ENCODE results near the gene RBFOX1. TPM values are rescaled to one million over a fixed set of nuclear protein-coding genes. Genes with fewer than 3 reads are reported as not detected.

RBFOX1 gene
- polyA plus RNA-seq, 10 donors, result 31.6 to 66.5 (median 50.7) TPM

DNA sequence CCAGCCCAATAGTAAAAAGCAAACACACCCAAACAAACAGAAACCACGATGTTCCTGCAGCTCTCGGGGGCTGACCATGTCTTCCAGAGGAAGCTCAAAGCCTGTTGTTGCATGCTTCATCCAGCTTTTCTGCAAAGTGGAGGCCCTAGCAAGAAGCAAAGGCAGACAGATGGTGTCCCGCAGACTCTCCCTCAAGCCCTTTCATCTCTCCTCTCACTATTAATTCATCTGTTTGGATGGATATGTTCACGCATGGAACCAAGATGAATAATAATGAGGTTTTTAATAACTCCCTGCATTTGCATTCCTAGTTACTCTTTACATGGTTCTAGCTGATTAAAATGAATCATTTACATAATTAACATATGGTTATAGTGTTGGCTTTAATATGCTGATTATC is 36.6 kb downstream of the RBFOX1 start:
- DNase-seq, result no peak

DNA sequence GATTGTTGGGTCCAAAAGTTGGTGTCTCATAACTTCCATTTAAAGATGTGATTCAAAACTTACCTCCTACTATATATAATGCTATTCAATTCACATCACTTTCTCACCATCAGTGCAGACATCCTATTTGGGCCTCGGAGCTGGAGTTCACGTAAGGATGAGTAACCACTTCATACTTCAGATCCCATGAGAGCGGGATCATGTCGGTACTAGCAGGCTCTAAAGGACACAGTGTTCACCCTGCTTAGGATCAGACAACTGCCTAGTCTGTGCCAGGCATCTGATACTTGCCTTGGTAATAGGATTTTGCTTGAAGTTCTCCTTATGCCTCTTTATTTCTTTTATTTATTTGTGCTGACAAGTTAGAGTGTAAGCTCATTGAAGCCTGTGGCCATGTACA is 39.5 kb downstream of the RBFOX1 start:
- DNase-seq, result no peak

- no peak for DNase-seq
Measured at GRCh38 chr16:7373776-7374175, 41.1 kb downstream of the RBFOX1 start.

DNA sequence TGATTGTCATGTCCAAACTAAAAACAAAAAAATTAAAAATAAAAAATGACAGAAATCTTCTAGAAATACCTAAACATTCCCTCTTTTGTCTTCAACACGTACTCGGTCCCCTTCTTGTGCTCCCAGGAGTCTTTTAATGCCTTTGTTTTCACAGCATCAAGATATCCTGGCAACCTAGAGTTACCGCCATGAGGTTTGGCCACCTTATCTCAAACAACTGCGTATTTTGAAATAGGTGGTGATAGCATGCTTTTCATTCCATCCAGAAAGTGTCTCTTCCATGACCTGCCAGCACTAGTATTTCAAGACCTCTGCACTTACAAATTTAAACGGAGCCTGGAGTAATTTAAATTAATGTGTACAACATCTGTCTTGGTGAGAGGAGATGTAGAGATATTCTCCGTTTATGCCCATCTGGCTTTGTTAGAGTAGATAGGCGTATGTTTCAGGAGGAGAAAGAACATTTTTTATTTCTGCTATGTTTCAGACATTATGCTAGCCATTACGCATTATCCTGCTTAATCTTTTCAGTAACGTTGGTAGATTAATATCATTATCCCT is 42.0 kb downstream of the RBFOX1 start:
- no peak for DNase-seq

DNA sequence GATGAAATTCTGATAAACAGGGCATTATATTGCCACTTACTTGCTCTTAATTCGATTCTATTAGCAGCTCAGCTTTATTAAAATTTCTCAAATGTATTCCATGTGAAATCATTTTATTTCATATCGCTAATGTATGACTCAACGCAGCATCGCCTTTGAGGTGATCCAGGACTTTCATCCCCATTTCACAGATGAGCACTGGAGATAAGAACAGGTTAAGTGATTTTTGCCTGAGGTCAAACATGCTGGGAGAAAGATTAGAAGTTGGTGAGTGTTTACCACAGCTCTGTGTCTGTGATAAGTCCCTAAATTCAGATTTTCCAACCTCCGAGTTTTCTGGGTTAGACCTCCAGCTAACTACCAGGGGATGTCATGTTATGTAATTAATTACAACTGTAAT is 43.6 kb downstream of the RBFOX1 start:
- no peak for DNase-seq

DNA sequence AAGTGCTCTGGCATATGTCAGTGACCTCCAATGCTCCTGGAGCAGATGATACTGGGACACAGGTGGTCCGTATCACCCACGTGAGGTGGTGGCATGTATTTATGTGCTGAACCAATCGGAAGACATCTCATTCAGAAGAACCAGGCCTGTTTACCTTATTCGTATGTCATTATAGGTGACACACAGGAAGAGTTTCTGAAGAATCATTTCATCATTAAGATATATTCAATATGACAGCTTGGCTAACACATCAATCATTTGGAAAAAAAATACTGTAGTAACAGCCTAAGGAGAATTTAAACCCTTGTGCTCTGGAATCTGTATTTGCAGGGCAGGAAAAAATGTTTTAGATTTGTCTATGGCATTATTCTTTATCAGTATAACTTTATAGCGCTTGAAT is 44.6 kb downstream of the RBFOX1 start:
- no peak for DNase-seq

DNA sequence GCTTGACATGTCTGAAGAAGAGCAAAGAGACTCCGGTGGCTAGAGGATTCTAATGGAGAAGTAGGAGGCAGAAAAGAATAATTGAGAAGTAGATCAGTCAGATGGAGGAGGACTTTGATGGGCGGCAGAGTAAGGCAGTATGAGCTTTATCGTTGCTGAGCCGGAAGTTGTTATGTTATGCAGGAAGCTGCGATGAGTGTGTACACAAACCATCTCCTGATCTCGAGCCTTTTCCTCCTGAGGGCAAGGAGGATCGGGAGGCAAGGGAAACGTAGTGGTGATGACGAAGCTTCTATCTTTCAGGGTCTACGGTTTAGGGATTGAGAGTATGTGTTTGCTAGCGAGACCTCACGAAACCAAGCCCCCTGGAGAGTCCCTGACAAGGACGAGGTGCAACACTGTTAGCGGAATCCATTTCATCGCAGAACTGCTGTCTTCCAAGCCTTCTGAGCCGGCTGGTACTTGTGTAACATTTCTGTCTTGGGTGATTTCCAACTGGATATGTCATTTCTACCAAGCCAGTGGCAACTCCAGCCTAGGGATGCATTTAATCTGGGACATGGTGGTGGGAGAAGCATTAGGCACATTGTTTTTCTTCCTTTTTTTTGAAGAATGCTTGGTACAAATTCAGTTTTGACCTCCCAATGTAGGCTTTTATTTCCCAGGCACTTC is 45.5 kb downstream of the RBFOX1 start:
- DNase-seq, result no peak

DNA sequence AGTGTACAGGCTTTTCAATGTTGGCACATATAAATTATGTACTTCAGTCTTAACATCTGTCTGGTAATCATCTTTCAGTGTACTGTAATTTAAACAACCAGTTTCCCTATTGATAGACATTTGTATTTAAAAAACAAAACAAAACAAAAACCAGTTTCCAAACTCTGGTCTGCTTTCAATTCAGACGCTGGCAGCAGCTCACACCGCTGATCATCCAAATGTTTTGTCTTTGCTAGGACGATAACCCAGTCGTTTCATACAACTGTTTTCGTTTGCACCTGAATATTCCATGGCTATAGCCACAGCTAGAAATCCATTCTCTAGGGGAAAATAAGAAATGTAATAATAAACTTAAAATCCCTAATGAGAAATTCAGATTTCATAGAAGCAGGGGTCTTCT is 47.8 kb downstream of the RBFOX1 start:
- DNase-seq, result peak in 1 of 3 donors; percentile 40

GRCh38 chr16:7380911-7381310 is 48.3 kb downstream of the RBFOX1 start:
- peak in 1 of 3 donors; percentile 38 for DNase-seq

DNA sequence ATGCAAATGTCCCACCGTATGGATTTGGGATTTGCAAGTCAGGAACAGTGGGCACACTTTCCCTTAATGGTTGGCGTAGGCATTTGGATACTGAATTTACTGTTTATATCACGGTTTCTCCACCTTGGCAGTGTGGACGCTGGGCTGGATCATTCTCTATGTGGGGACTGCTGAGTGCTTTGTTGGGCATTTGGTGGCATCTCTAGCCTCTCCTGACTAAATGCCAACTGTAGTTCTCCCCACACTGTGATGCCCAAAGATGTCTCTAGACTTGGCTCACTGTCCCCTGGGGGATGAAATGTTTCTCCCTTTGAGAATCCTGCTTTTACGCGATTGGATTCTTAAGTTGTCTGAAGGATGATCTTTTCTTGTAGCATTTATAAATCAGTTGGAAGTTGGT is 49.0 kb downstream of the RBFOX1 start:
- no peak for DNase-seq

GRCh38 chr16:7382521-7382920 is 49.9 kb downstream of the RBFOX1 start:
- no peak for DNase-seq

GRCh38 chr16:7390974-7391373 is 58.3 kb downstream of the RBFOX1 start:
- DNase-seq, result no peak

GRCh38 chr16:7391694-7392093 is 59.0 kb downstream of the RBFOX1 start:
- DNase-seq, result no peak

- no peak for DNase-seq
Measured at GRCh38 chr16:7392206-7392605, 59.6 kb downstream of the RBFOX1 start.

- DNase-seq, result no peak
Measured at GRCh38 chr16:7393680-7394079, 61.0 kb downstream of the RBFOX1 start.

DNA sequence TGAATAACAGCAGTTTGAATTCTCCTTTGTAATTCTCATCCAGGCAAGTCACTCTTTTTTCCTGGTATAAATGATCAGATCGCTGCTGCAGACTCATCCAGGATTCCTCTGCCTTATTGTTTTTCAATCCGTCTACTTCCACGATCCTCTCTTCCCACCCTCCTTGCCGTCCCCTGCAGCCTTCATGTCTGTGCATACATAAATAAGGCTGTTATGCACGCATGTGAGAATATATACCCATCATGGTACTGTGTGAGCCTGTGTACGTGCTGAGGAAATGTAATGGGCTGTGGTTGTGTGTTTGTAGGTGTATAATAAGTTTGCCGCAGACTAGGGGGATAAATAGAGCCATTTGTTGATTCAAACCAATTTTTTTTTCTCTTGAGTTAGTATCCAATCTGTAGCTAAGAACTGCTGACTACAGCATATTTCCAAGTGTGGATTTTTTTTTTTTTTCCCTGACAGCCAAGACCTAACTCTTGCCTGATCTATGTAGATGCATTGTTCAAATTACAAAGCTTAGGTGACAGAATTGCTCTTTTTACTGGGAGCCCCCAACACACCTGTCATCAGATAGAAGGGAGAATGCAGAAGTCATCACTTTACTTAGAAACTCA is 62.2 kb downstream of the RBFOX1 start:
- no peak for DNase-seq

GRCh38 chr16:7397901-7398300 is 65.3 kb downstream of the RBFOX1 start:
- peak in 2 of 3 donors; percentile 27 to 83 for DNase-seq

DNA sequence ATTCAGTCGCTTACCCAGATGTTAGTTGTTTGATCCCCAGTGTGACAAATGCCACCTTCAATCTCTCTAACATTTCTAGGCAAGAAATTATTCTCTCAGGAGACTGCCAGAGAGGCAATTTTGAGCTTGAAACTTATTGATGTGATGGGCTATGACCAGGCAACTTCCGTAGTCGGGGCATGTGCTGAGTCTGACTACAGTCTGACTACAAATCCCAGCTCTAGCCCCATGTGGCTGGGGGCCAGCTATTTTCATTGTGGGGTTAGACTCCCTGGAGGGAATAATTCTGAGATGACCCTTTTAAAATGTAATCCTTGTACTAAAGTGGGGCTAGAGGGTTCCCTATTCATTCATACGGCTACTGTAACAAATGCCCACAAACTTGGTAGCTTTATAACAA is 65.9 kb downstream of the RBFOX1 start:
- no peak for DNase-seq

DNA sequence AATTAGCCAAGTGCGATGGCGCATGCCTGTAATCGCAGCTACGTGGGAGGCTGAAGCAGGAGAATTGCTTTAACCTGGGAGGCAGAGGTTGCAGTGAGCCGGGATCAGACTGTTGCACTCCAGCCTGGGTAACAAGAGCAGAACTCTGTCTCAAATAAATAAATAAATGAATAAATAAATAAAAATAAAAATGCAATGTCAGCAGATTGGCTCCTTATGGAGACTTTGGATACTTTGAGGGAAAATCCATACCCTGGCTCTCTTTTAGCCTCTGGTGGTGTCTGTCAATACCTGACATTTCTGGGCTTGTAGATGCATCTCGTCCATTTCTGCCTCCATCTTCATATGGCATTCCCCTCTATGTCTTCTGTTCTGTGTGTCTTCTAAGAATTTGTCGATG is 66.7 kb downstream of the RBFOX1 start:
- no peak for DNase-seq

DNA sequence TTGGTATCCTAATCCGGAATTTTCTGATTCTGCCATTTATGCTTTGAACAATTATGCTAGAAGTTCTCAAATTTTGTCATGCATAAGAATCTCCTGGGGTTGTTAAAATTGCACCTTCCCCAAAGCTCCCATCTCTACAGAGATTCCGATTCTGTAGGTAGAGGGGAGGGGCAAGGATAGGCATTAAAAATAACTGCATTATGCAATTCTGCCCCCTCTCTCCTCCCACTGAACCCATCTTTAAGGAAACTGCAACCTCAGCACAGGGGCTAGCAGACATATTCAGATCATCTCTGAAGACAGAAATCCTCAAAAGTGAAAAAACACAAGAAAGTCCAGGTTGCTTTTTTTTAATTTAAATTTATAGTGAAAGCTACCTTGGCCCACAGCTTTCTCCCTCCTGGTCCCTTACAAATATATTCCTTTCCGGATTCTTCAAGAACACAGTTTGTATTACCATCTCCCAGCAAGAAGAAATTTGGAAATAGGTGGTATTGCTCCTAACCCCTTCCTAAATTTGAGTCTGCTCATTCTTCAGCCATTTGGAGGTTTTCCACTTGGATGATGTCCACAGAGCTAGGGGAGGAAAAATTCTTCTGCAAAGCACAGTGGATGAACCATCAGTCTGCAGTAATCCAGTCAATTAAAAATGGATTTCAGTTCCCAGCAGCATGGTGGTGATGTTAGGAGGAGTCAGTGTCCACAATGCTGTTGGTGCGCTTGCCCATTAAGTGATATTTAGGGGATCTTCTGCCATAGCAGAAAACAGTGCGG is 67.7 kb downstream of the RBFOX1 start:
- peak in 1 of 3 donors; percentile 54 for DNase-seq

GRCh38 chr16:7404217-7404616 is 71.6 kb downstream of the RBFOX1 start:
- no peak for DNase-seq

- peak; percentile 74 to 92 (median 82) for DNase-seq
Measured at GRCh38 chr16:7405166-7405565, 72.5 kb downstream of the RBFOX1 start.
